Naive thymus-derived CD4-positive, alpha-beta T cell (primary cell): ENCODE results near the gene PDLIM1. TPM values are rescaled to one million over a fixed set of nuclear protein-coding genes. Genes with fewer than 3 reads are reported as not detected.

ENCODE experiments used
- ATAC-seq: fragments of 150-1000 bp; cut with Tn5 transposase; 2 replicates; pipeline ENCODE4 v1.10.0; 2021; ENCODE audit warnings: mild to moderate bottlenecking, moderate library complexity
- CTCF ChIA-PET: fragments of 350-600 bp; sonication (Branson Sonifier 250); formaldehyde crosslinking; loops from one replicate; lab custom pipeline; 2021; ENCODE audit warnings: antibody characterized with exemption; lab: Charles Lee
- POLR2A ChIA-PET: fragments of 350-600 bp; sonication (Branson Sonifier 250); formaldehyde crosslinking; loops from one replicate; lab custom pipeline; 2021; ENCODE audit warnings: antibody characterized with exemption, inconsistent platforms; lab: Charles Lee
- DNase-seq, 9 donors: peaks; one replicate each; pipeline versions ENCODE4 v3.0.0 to v3.0.0-alpha.2; 2020 to 2022; ENCODE audit warnings: mixed read lengths in 1 of 9
- H3K27ac ChIP-seq: one replicate; pipeline ENCODE4 v1.7.0; 2013; ENCODE audit warnings: mild to moderate bottlenecking, low read depth, low read length, moderate library complexity
- H3K27me3 ChIP-seq, 2 donors: one replicate each; pipeline ENCODE4 v1.7.0; 2013; ENCODE audit warnings: low read length in 2 of 2, mild to moderate bottlenecking in 2 of 2, moderate library complexity in 2 of 2; ENCODE audit not compliant: control insufficient read depth in 2 of 2, insufficient read depth in 2 of 2
- H3K36me3 ChIP-seq, 3 experiments: 1 replicate in 2 of 3; 2 replicates in 1 of 3; pipeline ENCODE4 v1.7.0; 2013; ENCODE audit warnings: low read length in 3 of 3, mild to moderate bottlenecking in 3 of 3, moderate library complexity in 1 of 3; ENCODE audit not compliant: insufficient read depth in 3 of 3, control insufficient read depth in 2 of 3
- H3K4me1 ChIP-seq, 2 donors: one replicate each; pipeline ENCODE4 v1.7.0; 2013; ENCODE audit warnings: low read length in 2 of 2, mild to moderate bottlenecking in 2 of 2, moderate library complexity in 1 of 2; ENCODE audit not compliant: control insufficient read depth in 2 of 2, insufficient read depth in 2 of 2
- H3K4me3 ChIP-seq: 2 replicates; pipeline ENCODE4 v1.7.0; 2013; ENCODE audit warnings: mild to moderate bottlenecking, low read length
- H3K9me3 ChIP-seq, 3 experiments: 1 replicate in 2 of 3; 2 replicates in 1 of 3; pipeline ENCODE4 v1.7.0; 2013; ENCODE audit warnings: low read length in 3 of 3; ENCODE audit not compliant: control insufficient read depth in 2 of 3
- H3K27ac Mint-ChIP-seq, 9 donors: one replicate each; pipeline ENCODE4 v1.8.0; 2020 to 2022; ENCODE audit warnings: mixed read lengths in 9 of 9, mild to moderate bottlenecking in 8 of 9, moderate library complexity in 5 of 9, inconsistent platforms in 2 of 9
- H3K27me3 Mint-ChIP-seq, 5 donors: one replicate each; pipeline ENCODE4 v1.8.0; 2021 to 2022; ENCODE audit warnings: mixed read lengths in 5 of 5, mild to moderate bottlenecking in 1 of 5
- H3K36me3 Mint-ChIP-seq, 5 donors: one replicate each; pipeline ENCODE4 v1.8.0; 2020 to 2022; ENCODE audit warnings: mixed read lengths in 5 of 5, mild to moderate bottlenecking in 3 of 5, inconsistent platforms in 1 of 5
- H3K4me1 Mint-ChIP-seq, 7 donors: one replicate each; pipeline ENCODE4 v1.8.0; 2020 to 2022; ENCODE audit warnings: mixed read lengths in 7 of 7, mild to moderate bottlenecking in 3 of 7, inconsistent platforms in 1 of 7
- H3K4me3 Mint-ChIP-seq, 10 donors: one replicate each; pipeline ENCODE4 v1.8.0; 2020 to 2022; ENCODE audit warnings: mild to moderate bottlenecking in 10 of 10, mixed read lengths in 10 of 10, moderate library complexity in 6 of 10, inconsistent platforms in 2 of 10
- H3K9me3 Mint-ChIP-seq, 11 donors: one replicate each; pipeline ENCODE4 v1.8.0; 2020 to 2022; ENCODE audit warnings: mixed read lengths in 11 of 11, mild to moderate bottlenecking in 4 of 11, inconsistent platforms in 1 of 11, moderate library complexity in 1 of 11
- intact Hi-C, 2 donors: fragments of 100-400 bp; cut with micrococcal nuclease; formaldehyde crosslinking; loops; one replicate each; pipeline ENCODE4 v1.15.1; 2023
- polyA plus RNA-seq, 2 donors: library from polyadenylated mRNA; unstranded; fragments of 300-500 nt; fragmentation: Illumina TruSeq; gene quantifications; one replicate each; pipeline ENCODE4 v1.2.3, GENCODE V29; 2021
- total RNA-seq, 6 experiments: library from RNA in 5 of 6; stranded (reverse) in 5 of 6; gene quantifications; 1 replicate in 5 of 6; 2 replicates in 1 of 6; pipeline ENCODE4 v1.2.3 and lab custom pipeline; 2021 to 2026

The PDLIM1 gene
- total and polyA plus RNA-seq, 7 experiments from 2014 or later = 0.32 to 27.6 (median 0.89) TPM

- no peaks in the 10 kb centered on the region for H3K4me1 ChIP-seq
- Mint-ChIP-seq H3K27me3 (peaks cover 12 to 51% (median 25%) of the 10 kb centered on the region in 5 donors), H3K4me1 (peaks cover 0 to 3% (median 0%) of the 10 kb centered on the region in 7 donors), H3K4me3 (no peak overlapping the region), H3K36me3 (peaks cover 0 to 13% (median 0%) of the 10 kb centered on the region in 5 donors), H3K9me3 (peaks cover 0 to 20% (median 2%) of the 10 kb centered on the region in 11 donors), H3K27ac (no peak overlapping the region)
- no peaks in the 10 kb centered on the region for H3K27me3 ChIP-seq
- ChIA-PET POLR2A (no interaction called here), CTCF (no interaction called here)
- intact Hi-C loops = no loop called here
- no peak overlapping the region for H3K27ac ChIP-seq
- ATAC-seq (no peak), DNase-seq (no peak)
- no peaks in the 10 kb centered on the region for H3K9me3 ChIP-seq
- no peak overlapping the region for H3K4me3 ChIP-seq
- no peaks in the 10 kb centered on the region for H3K36me3 ChIP-seq
These were observed 37.1 kb downstream of the PDLIM1 start for GRCh38 chr10:95253686-95254085.

DNA sequence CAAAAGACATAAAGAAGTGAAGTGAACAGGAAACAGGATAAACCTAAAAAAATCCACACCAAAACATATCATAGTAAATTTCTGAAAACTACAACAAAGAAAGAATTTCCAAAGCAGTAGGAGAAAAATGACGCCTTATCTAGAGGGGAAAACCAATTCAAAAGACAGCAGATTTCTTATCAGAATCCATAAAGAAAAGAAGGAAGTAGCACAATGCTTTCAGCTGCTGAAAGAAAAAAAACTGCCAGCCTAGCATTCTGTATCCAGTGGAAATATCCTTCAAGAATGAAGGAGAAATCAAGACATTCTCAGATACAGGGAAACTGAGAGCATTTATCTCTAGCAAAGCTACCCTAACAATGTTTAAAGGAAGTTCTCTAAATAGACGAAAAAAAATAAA lies 37.8 kb downstream of the PDLIM1 start:
- POLR2A ChIA-PET = no interaction called here
- no peak for ATAC-seq
- CTCF ChIA-PET = no interaction called here
- Mint-ChIP-seq H3K4me1 (peaks cover 0 to 3% (median 0%) of the 10 kb centered on the region in 7 donors), H3K4me3 (no peak overlapping the region), H3K27ac (no peak overlapping the region), H3K9me3 (peaks cover 0 to 20% (median 2%) of the 10 kb centered on the region in 11 donors), H3K27me3 (peaks cover 12 to 45% (median 25%) of the 10 kb centered on the region in 5 donors), H3K36me3 (peaks cover 0 to 13% (median 0%) of the 10 kb centered on the region in 5 donors)
- intact Hi-C loops = no loop called here
- Histone ChIP-seq H3K4me1 (no peaks in the 10 kb centered on the region), H3K27me3 (no peaks in the 10 kb centered on the region), H3K4me3 (no peak overlapping the region), H3K27ac (no peak overlapping the region), H3K36me3 (no peaks in the 10 kb centered on the region), H3K9me3 (no peaks in the 10 kb centered on the region)
- no peak for DNase-seq

- no peak overlapping the region for H3K27ac Mint-ChIP-seq
- H3K4me1 ChIP-seq = no peaks in the 10 kb centered on the region
- H3K36me3 ChIP-seq = no peaks in the 10 kb centered on the region
- DNase-seq (no peak), ATAC-seq (no peak)
- H3K4me1 Mint-ChIP-seq = peaks cover 0 to 20% (median 0%) of the 10 kb centered on the region in 7 donors
- no peaks in the 10 kb centered on the region for H3K9me3 ChIP-seq
- H3K27me3 Mint-ChIP-seq = peaks cover 12 to 42% (median 27%) of the 10 kb centered on the region in 5 donors
- H3K4me3 Mint-ChIP-seq = no peak overlapping the region
- ChIA-PET CTCF (no interaction called here), POLR2A (no interaction called here)
- H3K36me3 Mint-ChIP-seq = peaks cover 0 to 6% (median 0%) of the 10 kb centered on the region in 5 donors
- H3K9me3 Mint-ChIP-seq = peaks cover 0 to 16% (median 1%) of the 10 kb centered on the region in 11 donors
- H3K27ac ChIP-seq = no peak overlapping the region
- intact Hi-C loops = no loop called here
- H3K27me3 ChIP-seq = no peaks in the 10 kb centered on the region
- no peak overlapping the region for H3K4me3 ChIP-seq
These were observed 39.9 kb downstream of the PDLIM1 start for GRCh38 chr10:95250856-95251255.

- DNase-seq (no peak), ATAC-seq (no peak)
- Mint-ChIP-seq H3K4me3 (no peak overlapping the region), H3K4me1 (peaks cover 0 to 28% (median 0%) of the 10 kb centered on the region in 7 donors), H3K9me3 (peaks cover 0 to 5% (median 0%) of the 10 kb centered on the region in 11 donors), H3K27ac (no peak overlapping the region), H3K27me3 (peaks cover 12 to 44% (median 25%) of the 10 kb centered on the region in 5 donors), H3K36me3 (no peaks in the 10 kb centered on the region)
- Histone ChIP-seq H3K36me3 (no peaks in the 10 kb centered on the region), H3K9me3 (no peaks in the 10 kb centered on the region), H3K27me3 (no peaks in the 10 kb centered on the region), H3K4me1 (no peaks in the 10 kb centered on the region), H3K4me3 (no peak overlapping the region), H3K27ac (no peak overlapping the region)
- intact Hi-C loops = no loop called here
- CTCF ChIA-PET = no interaction called here
- POLR2A ChIA-PET = no interaction called here
These were observed 41.3 kb downstream of the PDLIM1 start for GRCh38 chr10:95249467-95249866.

DNA sequence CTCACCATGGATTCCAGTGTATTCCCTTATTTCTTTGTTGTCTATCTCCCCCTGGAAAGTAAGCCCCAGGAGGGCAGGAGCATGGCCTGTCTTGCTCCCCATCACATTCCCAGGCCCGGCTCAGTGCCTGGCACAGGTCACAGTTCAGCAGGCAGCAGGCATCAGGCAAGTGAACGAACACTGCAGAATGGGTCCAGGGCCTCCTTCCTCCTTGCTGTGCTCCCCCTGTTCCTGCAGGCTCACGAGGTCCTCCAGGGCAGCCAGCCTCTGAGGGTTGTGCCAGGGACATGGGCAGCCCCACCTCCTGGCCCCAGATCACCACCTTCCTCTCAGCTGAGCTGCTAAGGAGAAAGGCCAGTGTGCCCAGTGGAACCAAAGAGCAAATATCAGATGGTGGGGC lies 41.8 kb downstream of the PDLIM1 start:
- Histone ChIP-seq H3K27me3 (no peaks in the 10 kb centered on the region), H3K27ac (no peak overlapping the region), H3K36me3 (no peaks in the 10 kb centered on the region), H3K9me3 (no peaks in the 10 kb centered on the region), H3K4me1 (no peaks in the 10 kb centered on the region), H3K4me3 (no peak overlapping the region)
- no peaks in the 10 kb centered on the region for H3K36me3 Mint-ChIP-seq
- intact Hi-C loops = no loop called here
- H3K9me3 Mint-ChIP-seq = peaks cover 0 to 5% (median 0%) of the 10 kb centered on the region in 11 donors
- ChIA-PET POLR2A (no interaction called here), CTCF (no interaction called here)
- H3K27me3 Mint-ChIP-seq = peaks cover 12 to 44% (median 25%) of the 10 kb centered on the region in 5 donors
- peaks cover 0 to 32% (median 0%) of the 10 kb centered on the region in 7 donors for H3K4me1 Mint-ChIP-seq
- ATAC-seq = no peak
- no peak for DNase-seq
- no peak overlapping the region for H3K4me3 Mint-ChIP-seq
- H3K27ac Mint-ChIP-seq = no peak overlapping the region

- no peaks in the 10 kb centered on the region for H3K36me3 Mint-ChIP-seq
- Histone ChIP-seq H3K27ac (no peak overlapping the region), H3K27me3 (no peaks in the 10 kb centered on the region), H3K36me3 (no peaks in the 10 kb centered on the region), H3K4me3 (no peak overlapping the region), H3K4me1 (no peaks in the 10 kb centered on the region), H3K9me3 (no peaks in the 10 kb centered on the region)
- peaks cover 0 to 38% (median 0%) of the 10 kb centered on the region in 7 donors for H3K4me1 Mint-ChIP-seq
- no peak for DNase-seq
- no peak overlapping the region for H3K4me3 Mint-ChIP-seq
- H3K9me3 Mint-ChIP-seq = peaks cover 0 to 5% (median 0%) of the 10 kb centered on the region in 11 donors
- intact Hi-C loops = loop anchor here in 1 of 2 donors (2.0 kb wide), 1 partner anchor 47 kb away; no protein-coding TSS in a partner anchor
- POLR2A ChIA-PET = no interaction called here
- H3K27ac Mint-ChIP-seq = no peak overlapping the region
- no peak for ATAC-seq
- peaks cover 12 to 40% (median 22%) of the 10 kb centered on the region in 5 donors for H3K27me3 Mint-ChIP-seq
- CTCF ChIA-PET = no interaction called here
These were observed 42.8 kb downstream of the PDLIM1 start for GRCh38 chr10:95247881-95248583.
